A172 (cell line): Measurements from ENCODE around the gene STXBP3. TPM values are rescaled to one million over a fixed set of nuclear protein-coding genes. Genes with fewer than 3 reads are reported as not detected.

Source experiments
- DNase-seq: peaks from one replicate; pipeline ENCODE4 v3.0.0-alpha.2; 2015; ENCODE audit warnings: low spot score
- total RNA-seq: library from RNA; depleted of rRNA; stranded (reverse); fragments of >200 nt; shearing (Covaris generic); gene quantifications from 2 replicates; pipeline ENCODE4 v1.2.3, GENCODE V29; 2014; rRNA removed

The STXBP3 gene
- total RNA-seq, 1 experiment from 2014 or later, result 63.2 TPM

GRCh38 chr1:108842525-108843181, 96.2 kb downstream of the STXBP3 start:
- DNase-seq, result no peak

GRCh38 chr1:108843390-108844137, 97.1 kb downstream of the STXBP3 start:
- DNase-seq, result no peak

- no peak for DNase-seq
These were observed 99.0 kb downstream of the STXBP3 start for GRCh38 chr1:108845446-108845845.

GRCh38 chr1:108845991-108846390, 99.5 kb downstream of the STXBP3 start:
- no peak for DNase-seq

- no peak for DNase-seq
These were observed 101.0 kb downstream of the STXBP3 start for GRCh38 chr1:108847494-108847893.

- DNase-seq, result no peak
These were observed 102.3 kb downstream of the STXBP3 start for GRCh38 chr1:108848806-108849205.

- DNase-seq, result no peak
These were observed 104.5 kb downstream of the STXBP3 start for GRCh38 chr1:108850929-108851328.

- DNase-seq, result no peak
These were observed 105.1 kb downstream of the STXBP3 start for GRCh38 chr1:108851567-108851966.

GRCh38 chr1:108852221-108852975, 105.9 kb downstream of the STXBP3 start:
- DNase-seq, result no peak

GRCh38 chr1:108854221-108855019, 107.9 kb downstream of the STXBP3 start:
- DNase-seq, result no peak

- DNase-seq, result no peak
These were observed 110.5 kb downstream of the STXBP3 start, which contains the start of gene AKNAD1 for GRCh38 chr1:108856994-108857393. Gene AKNAD1, minus strand, starts transcription at chr1:108857094. Its CDS starts 4,430 bp downstream, at chr1:108852664.

GRCh38 chr1:108858230-108858950, 111.9 kb downstream of the STXBP3 start:
- DNase-seq, result no peak

Other genes starting within 250 kb of the STXBP3 start
- 18.9 and 20.2 TPM in 2 replicates for gene EEIG2, start 186.6 kb upstream of the STXBP3 start, total RNA-seq
- gene HENMT1, start 85.6 kb upstream of the STXBP3 start, total RNA-seq, result not detected in 2 replicates
- gene PRPF38B, start 54.4 kb upstream of the STXBP3 start, total RNA-seq, result 13.7 and 15.2 TPM in 2 replicates
- not detected in 2 replicates for gene FNDC7, start 33.8 kb upstream of the STXBP3 start, total RNA-seq
- gene AKNAD1, start 110.4 kb downstream of the STXBP3 start, total RNA-seq, result 2.1 TPM in 1 of 2 replicates, not detected in the other
- gene GPSM2, start 130.3 kb downstream of the STXBP3 start, total RNA-seq, result 33.4 and 38.6 TPM in 2 replicates
- 36.1 and 39.7 TPM in 2 replicates for gene CLCC1, start 216.8 kb downstream of the STXBP3 start, total RNA-seq